ENCODE measurements around the gene TSC22D2.

GRCh38 chr3:150372722-150373121 is 35.4 kb upstream of the TSC22D2 start:
- TF ChIP-seq POLR2A (IDR thresholded peaks at IDR 0.05) (no peak), EP300 (IDR thresholded peaks at IDR 0.05) (no peak)

Data from sigmoid colon (tissue), 4 donors.